ENCODE data around the gene CD69. TPM values are rescaled to one million over a fixed set of nuclear protein-coding genes. Genes with fewer than 3 reads are reported as not detected.

The CD69 gene
- total RNA-seq, 1 donor from 2014 or later = 0.40 TPM

GRCh38 chr12:9784326-9784725, 23.6 kb upstream of the CD69 start:
- intact Hi-C loops (cut with DNase I) = no loop called here
- ATAC-seq (ENCODE audit: poor library complexity) (no peak), DNase-seq (no peak)

DNA sequence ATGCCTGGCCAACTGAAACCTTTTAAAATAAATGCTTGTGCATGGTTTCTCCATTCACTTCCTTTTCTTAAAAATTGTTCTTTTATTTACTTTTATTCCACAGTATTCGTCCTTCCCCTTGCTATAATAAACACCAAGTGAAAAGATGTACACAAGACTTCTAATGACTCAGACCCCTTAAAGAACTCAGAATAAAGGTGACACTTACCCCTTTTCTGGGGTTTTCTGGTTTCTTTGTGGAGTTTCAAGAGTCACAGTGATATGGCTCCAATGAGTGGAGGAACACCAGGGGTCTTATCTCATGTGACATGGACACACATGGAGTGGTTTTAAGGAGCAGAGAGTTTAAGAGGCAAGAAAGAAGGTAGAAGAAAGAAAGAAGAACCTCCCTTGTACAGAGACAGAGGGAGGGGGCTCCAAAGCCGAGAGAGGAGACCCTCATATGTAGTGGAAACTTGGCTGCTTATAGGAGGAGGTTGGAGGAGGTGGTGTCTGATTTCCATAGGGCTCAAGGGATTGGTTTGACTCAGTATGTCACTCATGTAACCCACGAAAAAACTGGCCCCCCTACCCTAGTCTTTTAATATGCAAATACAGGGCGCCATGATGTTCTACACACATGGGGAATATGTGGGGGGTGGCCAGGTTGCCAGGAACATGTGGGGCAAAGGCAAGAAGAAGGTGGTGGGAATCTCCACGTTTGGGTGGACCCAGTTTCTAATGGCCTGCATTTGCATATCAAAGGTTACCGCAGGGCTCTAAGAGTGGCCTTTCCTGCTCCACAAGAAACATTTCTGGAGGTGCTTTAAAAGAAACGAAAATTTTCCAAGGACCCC, 22.1 kb upstream of the CD69 start:
- intact Hi-C loops (cut with DNase I) = no loop called here
- DNase-seq (no peak), ATAC-seq (ENCODE audit: poor library complexity) (no peak)

- DNase-seq (no peak), ATAC-seq (ENCODE audit: poor library complexity) (no peak)
- intact Hi-C loops (cut with DNase I) = no loop called here
Observed at GRCh38 chr12:9781360-9781759, 20.7 kb upstream of the CD69 start.

DNA sequence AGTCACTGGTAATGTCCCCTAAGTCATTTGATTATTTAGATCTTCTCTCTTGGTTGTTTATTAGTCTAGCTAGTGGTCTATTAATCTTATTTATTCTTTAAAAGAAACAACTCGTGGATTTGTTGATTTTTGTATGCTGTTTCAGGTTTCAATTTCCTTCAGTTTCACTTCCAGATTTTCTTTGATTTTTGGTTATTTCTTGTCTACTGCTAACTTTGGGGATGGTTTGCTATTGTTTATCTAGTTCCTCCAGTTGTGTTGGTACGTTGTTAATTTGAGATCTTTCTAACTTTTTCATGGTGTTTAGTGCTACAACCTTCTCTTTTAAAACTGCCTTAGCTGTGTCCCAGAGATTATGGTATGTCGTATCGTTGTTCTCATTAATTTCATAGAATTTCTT, 18.5 kb upstream of the CD69 start:
- intact Hi-C loops (cut with DNase I) = no loop called here
- ATAC-seq (ENCODE audit: poor library complexity) (no peak), DNase-seq (no peak)

- ATAC-seq (ENCODE audit: poor library complexity) = no peak
- intact Hi-C loops (cut with DNase I) = no loop called here
Observed at GRCh38 chr12:9776781-9777180, 16.1 kb upstream of the CD69 start.

DNA sequence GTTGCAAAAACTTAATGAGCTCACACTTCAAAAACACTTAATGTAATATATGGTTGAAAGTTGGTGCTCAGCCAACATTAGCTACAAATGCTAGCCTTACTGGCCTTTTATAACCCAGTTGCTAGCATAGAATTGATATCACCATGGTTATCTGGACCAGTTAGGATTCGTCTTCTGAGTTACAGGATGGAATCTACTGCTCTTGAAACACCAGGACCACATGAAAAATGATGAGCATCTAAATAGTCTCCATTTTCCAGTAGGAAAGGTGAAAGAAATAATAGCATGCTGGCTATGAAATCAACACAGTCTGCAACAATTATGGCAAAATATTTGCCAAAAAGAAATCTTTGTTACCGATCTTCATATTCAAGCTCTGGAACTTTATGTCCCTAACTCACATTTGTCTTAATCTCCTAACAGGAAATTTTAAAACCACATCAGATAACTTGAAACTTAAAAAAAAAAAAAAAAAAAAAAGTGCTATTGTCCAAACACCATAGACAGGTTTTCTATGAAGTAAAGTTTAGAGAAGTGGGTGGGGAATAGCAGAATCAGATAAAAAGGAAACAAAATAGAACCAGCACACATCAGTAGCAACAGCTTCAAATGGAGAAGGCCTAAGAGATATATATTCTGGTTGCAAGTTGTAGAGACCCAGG, 12.6 kb upstream of the CD69 start:
- DNase-seq (no peak), ATAC-seq (ENCODE audit: poor library complexity) (no peak)
- intact Hi-C loops (cut with DNase I) = no loop called here

More at GRCh38 chr12:9776781-9777180, 16.1 kb upstream of the CD69 start:
- no peak for DNase-seq

DNA sequence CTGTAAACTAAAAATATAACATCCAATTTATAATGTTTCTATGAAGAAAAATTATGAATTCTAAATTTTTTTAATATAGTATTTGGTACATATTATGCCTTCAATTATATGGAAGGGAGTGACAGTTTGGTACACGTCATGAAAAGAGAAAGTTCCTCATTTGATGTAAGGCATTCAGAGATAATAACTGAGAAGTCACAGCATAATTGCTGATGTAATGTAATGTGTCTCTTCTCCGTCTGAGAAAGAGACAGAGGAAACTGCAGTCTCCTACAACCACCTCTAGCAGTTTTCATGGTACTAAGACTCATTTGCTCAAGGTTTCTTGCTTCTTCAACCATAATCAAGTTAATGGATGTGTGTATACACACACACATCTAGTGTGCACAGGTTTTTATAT, 2.3 kb upstream of the CD69 start:
- intact Hi-C loops (cut with DNase I) = no loop called here
- DNase-seq (no peak), ATAC-seq (ENCODE audit: poor library complexity) (no peak)

GRCh38 chr12:9762369-9762768, 1.7 kb upstream of the CD69 start:
- ATAC-seq (ENCODE audit: poor library complexity) (no peak), DNase-seq (no peak)
- intact Hi-C loops (cut with DNase I) = no loop called here

DNA sequence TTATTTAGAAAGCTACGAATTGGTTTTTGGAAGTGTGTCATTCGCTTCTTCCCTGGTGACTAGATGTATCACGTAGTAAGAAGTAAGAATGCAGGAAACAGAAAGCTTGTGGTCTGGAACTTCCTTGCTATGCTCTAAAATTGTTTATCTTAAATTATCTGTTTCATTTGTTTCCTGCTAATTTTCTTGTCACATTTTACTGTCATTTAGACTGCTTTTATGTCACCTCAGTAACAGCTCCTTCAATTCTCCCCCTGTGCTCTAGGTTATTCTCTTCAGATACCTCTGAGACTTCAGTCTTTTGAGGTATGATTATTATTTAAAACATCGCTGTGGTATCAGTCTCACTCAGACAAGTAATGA, 699 bp upstream of the CD69 start:
- intact Hi-C loops (cut with DNase I) = no loop called here
- ATAC-seq (ENCODE audit: poor library complexity) (no peak), DNase-seq (no peak)

- intact Hi-C loops (cut with DNase I) = no loop called here
- DNase-seq = no peak
- no peak for ATAC-seq (ENCODE audit: poor library complexity)
Observed at GRCh38 chr12:9760120-9760519, 581 bp downstream of the CD69 start.

- ATAC-seq (ENCODE audit: poor library complexity) = no peak
- DNase-seq = no peak
- intact Hi-C loops (cut with DNase I) = no loop called here
Observed at GRCh38 chr12:9759694-9760093, 1.0 kb downstream of the CD69 start.

DNA sequence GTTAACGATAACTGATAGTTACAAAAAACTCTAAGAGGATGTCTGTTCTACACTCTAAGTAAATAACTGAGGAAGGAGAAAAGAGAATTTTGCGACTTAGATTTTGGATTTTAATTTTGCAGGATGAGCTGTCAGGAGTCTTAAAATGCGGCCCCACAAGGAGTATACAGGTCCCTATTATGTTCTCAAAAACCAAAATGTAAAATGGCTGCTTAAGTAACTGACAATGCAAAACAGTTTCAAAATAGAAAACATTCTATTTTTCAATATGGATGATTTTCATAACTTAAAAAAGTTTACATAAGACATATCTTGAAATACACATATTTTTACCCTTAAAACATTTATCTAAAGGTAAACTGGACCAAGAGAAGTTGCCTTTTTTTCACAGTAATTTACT, 2.6 kb downstream of the CD69 start:
- no peak for ATAC-seq (ENCODE audit: poor library complexity)
- no peak for DNase-seq
- intact Hi-C loops (cut with DNase I) = no loop called here

DNA sequence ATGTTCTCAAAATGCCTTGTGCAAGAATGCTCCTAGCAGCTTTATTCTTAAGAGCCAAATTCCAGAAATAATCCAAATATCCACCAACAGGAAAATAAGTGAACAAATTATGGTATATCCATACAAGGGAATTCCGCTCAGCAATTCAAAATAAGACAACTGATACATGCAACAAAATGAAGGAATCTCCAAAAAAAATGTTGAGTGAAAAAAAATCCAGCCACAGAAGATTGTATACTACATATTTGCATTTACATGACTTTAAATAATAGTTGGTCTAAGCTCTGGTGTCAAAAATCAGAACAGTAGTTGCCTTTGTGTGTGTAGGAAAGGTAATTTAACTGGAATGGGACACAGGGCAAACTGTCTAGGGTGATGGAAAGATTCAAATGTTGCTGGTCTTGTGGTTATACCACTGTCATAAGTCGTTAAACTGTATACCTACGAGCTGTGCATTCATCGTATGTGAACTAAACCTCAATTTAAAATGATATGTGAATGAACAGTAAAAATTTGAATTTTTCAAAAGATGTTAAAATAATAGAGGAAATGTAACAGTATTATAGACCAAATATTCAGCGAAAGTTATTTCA, 3.2 kb downstream of the CD69 start:
- DNase-seq (no peak), ATAC-seq (ENCODE audit: poor library complexity) (no peak)
- intact Hi-C loops (cut with DNase I) = no loop called here

- ATAC-seq (ENCODE audit: poor library complexity) (no peak), DNase-seq (no peak)
- intact Hi-C loops (cut with DNase I) = no loop called here
Observed at GRCh38 chr12:9756706-9757105, 4.0 kb downstream of the CD69 start.

GRCh38 chr12:9756170-9756569, 4.5 kb downstream of the CD69 start:
- no peak for DNase-seq
- ATAC-seq (ENCODE audit: poor library complexity) = no peak
- intact Hi-C loops (cut with DNase I) = no loop called here

GRCh38 chr12:9755567-9755966, 5.1 kb downstream of the CD69 start:
- no peak for DNase-seq
- ATAC-seq (ENCODE audit: poor library complexity) = no peak
- intact Hi-C loops (cut with DNase I) = no loop called here

DNA sequence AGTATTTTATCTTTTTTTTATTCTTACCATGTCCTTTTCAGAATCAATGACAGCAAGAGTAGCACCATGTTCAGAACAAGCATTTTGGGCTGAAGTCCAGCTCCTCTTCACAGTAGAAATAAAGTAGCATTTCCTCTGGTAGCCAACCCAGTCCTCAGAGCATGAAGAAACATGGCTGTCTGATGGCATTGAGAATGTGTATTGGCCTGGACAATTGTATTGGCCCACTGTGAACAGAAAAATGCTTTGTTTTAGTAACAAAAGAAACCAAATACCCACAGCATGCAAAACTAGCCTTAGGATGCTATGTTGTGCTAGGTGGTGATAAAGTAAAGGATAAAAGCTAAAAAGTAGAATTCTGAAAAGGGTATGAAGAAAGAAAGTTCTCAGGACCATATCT, 5.7 kb downstream of the CD69 start:
- intact Hi-C loops (cut with DNase I) = no loop called here
- ATAC-seq (ENCODE audit: poor library complexity) = no peak
- no peak for DNase-seq

DNA sequence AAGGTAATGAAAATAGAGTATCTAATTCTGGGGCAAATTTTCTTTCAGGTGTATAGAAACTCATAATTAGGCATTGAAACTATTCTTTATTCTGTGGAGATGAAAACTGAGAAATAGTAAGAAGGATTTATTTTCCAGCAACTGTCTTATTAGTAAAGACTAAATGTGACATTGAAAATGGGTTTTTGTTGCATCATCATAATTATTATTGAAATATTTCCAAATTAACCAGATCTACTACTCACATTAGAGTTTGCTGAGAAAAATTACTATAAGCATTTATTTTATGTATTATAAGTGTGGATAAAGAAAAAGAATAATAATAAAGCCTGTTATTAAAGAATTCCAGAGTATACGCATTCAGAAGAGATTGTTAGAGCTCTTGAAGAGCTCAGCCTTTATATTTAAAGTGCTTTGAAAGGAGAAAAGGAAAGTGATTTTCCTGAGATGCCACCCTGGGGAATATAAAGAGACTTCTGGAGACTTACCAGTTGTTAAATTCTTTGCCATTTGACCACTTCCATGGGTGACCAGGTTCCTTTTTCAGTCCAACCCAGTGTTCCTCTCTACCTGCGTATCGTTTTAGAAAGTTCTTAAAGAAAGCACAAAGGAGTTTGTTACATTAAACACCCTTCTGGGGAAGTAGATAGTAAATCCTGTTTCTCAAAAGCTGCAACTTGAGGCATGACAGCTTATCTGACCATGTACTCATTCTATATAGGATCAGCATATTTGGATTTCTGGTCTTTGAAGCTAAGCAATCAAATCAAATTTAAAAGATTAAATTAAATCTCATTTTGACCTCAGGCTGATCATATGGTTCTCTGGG, 6.4 kb downstream of the CD69 start:
- intact Hi-C loops (cut with DNase I) = no loop called here
- DNase-seq = no peak
- no peak for ATAC-seq (ENCODE audit: poor library complexity)

- ATAC-seq (ENCODE audit: poor library complexity) (no peak), DNase-seq (no peak)
- intact Hi-C loops (cut with DNase I) = no loop called here
Observed at GRCh38 chr12:9753498-9753897, 7.2 kb downstream of the CD69 start.

All from Right ventricle myocardium superior (tissue), 1 donor.